ENCODE results near the gene TM2D3.

GRCh38 chr15:101641894-101642293 is 10.3 kb downstream of the TM2D3 start:
- TF ChIP-seq EZH2 (IDR thresholded peaks at IDR 0.05; ENCODE audit: insufficient read depth, poor library complexity, severe bottlenecking): no peak
- no peak for TF ChIP-seq EZH2phosphoT487 (IDR thresholded peaks at IDR 0.05; ENCODE audit: insufficient read depth, low read depth)

Measured in GM23248 (cell line).